Adrenal gland (tissue), 5 donors: Measurements from ENCODE around the gene AKR7A3.
"Not testable (repeated sequence)": the region's sequence is repeated elsewhere in the genome, so short reads cannot be mapped to it uniquely, and the experiment has no call there.

ENCODE experiments used
- POLR2A ChIP-seq, 2 donors: fragments of 450-650 bp; IDR thresholded peaks; one replicate each; pipeline ENCODE4 v1.6.1; 2017; ENCODE audit warnings: antibody characterized with exemption in 2 of 2, mild to moderate bottlenecking in 2 of 2, moderate library complexity in 1 of 2
- TF ChIP-seq, protein P1 (sequence below), 6 experiments: fragments of 450-650 bp in 4 of 6; fragments of 200-600 bp in 2 of 6; sonication (generic) in 1 of 6; IDR thresholded peaks; 1 replicate in 5 of 6; 2 replicates in 1 of 6; pipeline versions ENCODE4 v1.5.1 to v1.8.0; 2016 to 2021; ENCODE audit warnings: antibody characterized with exemption in 6 of 6, mild to moderate bottlenecking in 2 of 6, moderate library complexity in 1 of 6
- donor health status: DM: no; HTN: no; CAD: no.

DNA sequence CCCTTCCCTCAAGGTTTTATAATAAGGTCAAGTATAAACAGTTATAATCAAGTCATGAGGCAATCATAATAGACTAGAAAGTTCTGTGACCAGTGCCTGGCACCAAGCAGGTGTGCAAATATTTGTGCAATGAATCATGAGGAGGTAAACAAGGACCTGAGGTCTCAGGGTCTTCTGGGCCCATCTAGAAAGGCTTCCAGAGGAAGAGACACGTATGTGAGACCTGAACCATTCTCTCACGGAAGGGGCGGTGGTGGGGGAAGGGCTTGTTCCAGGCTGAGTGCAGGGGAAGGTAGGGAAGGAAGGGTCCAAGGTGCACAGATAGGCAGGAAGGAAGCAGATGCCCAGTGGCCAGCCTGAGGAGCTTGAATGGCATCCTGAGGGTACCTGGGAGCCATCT, 3.2 kb downstream of the AKR7A3 start:
- TF ChIP-seq, protein P1, sequence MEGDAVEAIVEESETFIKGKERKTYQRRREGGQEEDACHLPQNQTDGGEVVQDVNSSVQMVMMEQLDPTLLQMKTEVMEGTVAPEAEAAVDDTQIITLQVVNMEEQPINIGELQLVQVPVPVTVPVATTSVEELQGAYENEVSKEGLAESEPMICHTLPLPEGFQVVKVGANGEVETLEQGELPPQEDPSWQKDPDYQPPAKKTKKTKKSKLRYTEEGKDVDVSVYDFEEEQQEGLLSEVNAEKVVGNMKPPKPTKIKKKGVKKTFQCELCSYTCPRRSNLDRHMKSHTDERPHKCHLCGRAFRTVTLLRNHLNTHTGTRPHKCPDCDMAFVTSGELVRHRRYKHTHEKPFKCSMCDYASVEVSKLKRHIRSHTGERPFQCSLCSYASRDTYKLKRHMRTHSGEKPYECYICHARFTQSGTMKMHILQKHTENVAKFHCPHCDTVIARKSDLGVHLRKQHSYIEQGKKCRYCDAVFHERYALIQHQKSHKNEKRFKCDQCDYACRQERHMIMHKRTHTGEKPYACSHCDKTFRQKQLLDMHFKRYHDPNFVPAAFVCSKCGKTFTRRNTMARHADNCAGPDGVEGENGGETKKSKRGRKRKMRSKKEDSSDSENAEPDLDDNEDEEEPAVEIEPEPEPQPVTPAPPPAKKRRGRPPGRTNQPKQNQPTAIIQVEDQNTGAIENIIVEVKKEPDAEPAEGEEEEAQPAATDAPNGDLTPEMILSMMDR (IDR thresholded peaks at IDR 0.05): not testable (repeated sequence)
- TF ChIP-seq POLR2A (IDR thresholded peaks at IDR 0.05): not testable (repeated sequence)
